A673 (cell line): ENCODE data around the gene PCDHGA7.

Experiments used
- EZH2 ChIP-seq: fragments of 200-600 bp; sonication (generic); IDR thresholded peaks from 2 replicates; pipeline ENCODE4 v1.6.1; 2017; ENCODE audit warnings: borderline replicate concordance, low read depth, mild to moderate bottlenecking, mixed read lengths, antibody characterized with exemption, low read length; ENCODE audit not compliant: poor library complexity, severe bottlenecking
- TF ChIP-seq, protein P1 (sequence below): fragments of 300-800, 200-600 bp; sonication (generic); conservative IDR thresholded peaks from 2 replicates; pipeline ENCODE4 v1.5.1; 2017; ENCODE audit warnings: low read depth, mild to moderate bottlenecking, antibody characterized with exemption, low read length, moderate library complexity, mixed read lengths

DNA sequence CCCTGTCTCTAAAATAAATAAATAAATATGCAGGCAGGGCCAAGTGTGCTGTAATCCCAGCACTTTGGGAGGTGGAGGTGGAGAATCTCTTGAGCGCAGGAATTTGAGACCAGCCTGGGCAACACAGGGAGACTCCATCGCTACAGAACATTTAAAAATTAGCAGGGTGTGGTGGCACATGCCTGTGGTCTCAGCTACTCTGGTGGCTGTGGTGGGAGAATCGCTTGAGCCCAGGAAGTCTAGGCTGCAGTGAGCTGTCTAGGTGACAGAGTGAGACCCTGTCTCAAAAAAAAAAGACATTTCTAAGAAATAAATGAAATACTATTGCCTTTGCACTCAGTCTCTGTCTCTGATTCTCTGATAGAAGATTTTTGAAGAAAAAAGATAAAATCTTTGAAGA lies 29.0 kb downstream of the PCDHGA7 start:
- TF ChIP-seq, protein P1, sequence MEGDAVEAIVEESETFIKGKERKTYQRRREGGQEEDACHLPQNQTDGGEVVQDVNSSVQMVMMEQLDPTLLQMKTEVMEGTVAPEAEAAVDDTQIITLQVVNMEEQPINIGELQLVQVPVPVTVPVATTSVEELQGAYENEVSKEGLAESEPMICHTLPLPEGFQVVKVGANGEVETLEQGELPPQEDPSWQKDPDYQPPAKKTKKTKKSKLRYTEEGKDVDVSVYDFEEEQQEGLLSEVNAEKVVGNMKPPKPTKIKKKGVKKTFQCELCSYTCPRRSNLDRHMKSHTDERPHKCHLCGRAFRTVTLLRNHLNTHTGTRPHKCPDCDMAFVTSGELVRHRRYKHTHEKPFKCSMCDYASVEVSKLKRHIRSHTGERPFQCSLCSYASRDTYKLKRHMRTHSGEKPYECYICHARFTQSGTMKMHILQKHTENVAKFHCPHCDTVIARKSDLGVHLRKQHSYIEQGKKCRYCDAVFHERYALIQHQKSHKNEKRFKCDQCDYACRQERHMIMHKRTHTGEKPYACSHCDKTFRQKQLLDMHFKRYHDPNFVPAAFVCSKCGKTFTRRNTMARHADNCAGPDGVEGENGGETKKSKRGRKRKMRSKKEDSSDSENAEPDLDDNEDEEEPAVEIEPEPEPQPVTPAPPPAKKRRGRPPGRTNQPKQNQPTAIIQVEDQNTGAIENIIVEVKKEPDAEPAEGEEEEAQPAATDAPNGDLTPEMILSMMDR, result no peak
- TF ChIP-seq EZH2, result no peak
